ENCODE data around the gene GRIA1. TPM values are rescaled to one million over a fixed set of nuclear protein-coding genes. Genes with fewer than 3 reads are reported as not detected.

Gene GRIA1
- total and polyA plus RNA-seq, 2 of the 4 experiments (the other 2 are of a cell fraction), result 0.48 to 1.3 TPM

DNA sequence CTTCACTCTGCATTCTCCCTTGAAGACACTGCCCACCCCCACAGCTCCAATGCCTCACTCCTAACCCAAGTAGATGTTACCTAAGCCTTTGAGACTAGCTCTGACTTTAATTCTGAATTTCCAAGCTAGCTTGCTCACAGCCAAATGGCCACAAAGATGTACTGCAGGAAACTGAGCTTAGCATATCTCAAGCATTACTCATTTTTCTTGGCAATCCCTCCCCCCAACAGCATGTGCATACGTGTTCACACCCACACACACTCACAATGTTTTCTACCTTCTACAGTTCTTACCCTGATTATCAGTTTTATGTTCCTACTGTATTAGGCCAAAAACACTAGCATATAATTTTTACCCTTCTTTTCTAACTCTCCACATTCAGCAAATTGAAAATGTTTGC is 13.7 kb upstream of the GRIA1 start:
- H3K4me3 ChIP-seq (ENCODE audit: insufficient read depth, low read depth, low read length), result no peak overlapping the region
- CTCF ChIA-PET, result interaction anchor here (1.4 kb wide), 1 partner anchor 477 kb away, joined by 3 read pairs; no protein-coding TSS in a partner anchor
- H3K23ac ChIP-seq (ENCODE audit: low read depth, low read length), result no peak overlapping the region
- no peaks in the 10 kb centered on the region for H3K9me1 ChIP-seq (ENCODE audit: insufficient read depth, low read length)
- H3K79me1 ChIP-seq (ENCODE audit: low read depth in 1 of 2, low read length in 2 of 2), result no peaks in the 10 kb centered on the region
- peak; percentile 91 for ATAC-seq (ENCODE audit: low read depth)
- no peaks in the 10 kb centered on the region for H4K20me1 ChIP-seq (ENCODE audit: insufficient read depth, low read length)
- no peak overlapping the region for H3K14ac ChIP-seq (replicated peaks; ENCODE audit: low read depth, low read length)
- no peak overlapping the region for H2BK20ac ChIP-seq (ENCODE audit: low read depth, low read length)
- H3K56ac ChIP-seq (ENCODE audit: extremely low read depth, insufficient read depth, low read length), result no peak overlapping the region
- in situ Hi-C loops (cut with MboI; ENCODE audit: low sequenced_read_pairs) (no loop called here), dilution Hi-C loops (cut with HindIII; ENCODE audit: low sequenced_read_pairs, unreplicated experiment) (no loop called here), intact Hi-C loops (cut with micrococcal nuclease) (no loop called here)
- peak overlapping the region; percentile 58 for H2BK5ac ChIP-seq (ENCODE audit: low read depth, low read length, poor library complexity, severe bottlenecking)
- H3K9ac ChIP-seq (ENCODE audit: low read depth, low read length), result no peak overlapping the region
- H2BK120ac ChIP-seq (ENCODE audit: low read depth, low read length), result 0 out of 2 replicates have a peak overlapping the region, but pooled peaks have one; percentile 30
- POLR2A ChIA-PET (ENCODE audit: unreplicated experiment), result no interaction called here
- H3K27me3 ChIP-seq (ENCODE audit: control insufficient read depth, insufficient read depth, low read length), result no peaks in the 10 kb centered on the region
- H3K4me1 ChIP-seq (ENCODE audit: control insufficient read depth, insufficient read depth, low read length), result no peaks in the 10 kb centered on the region
- H2AK9ac ChIP-seq (replicated peaks; ENCODE audit: low read depth, low read length, poor library complexity), result no peak overlapping the region
- no peak overlapping the region for H2AFZ ChIP-seq (replicated peaks; ENCODE audit: low read length, poor library complexity)
- 0 out of 2 replicates have a peak overlapping the region, but pooled peaks have one; percentile 47 for H3K4ac ChIP-seq (ENCODE audit: low read depth, low read length)
- H3K36me3 ChIP-seq (ENCODE audit: control insufficient read depth, insufficient read depth, low read length), result no peaks in the 10 kb centered on the region
- peak overlapping the region in 1 of 2 experiments; percentile 7; a peak in 1 of 4 replicates for H4K8ac ChIP-seq (ENCODE audit: low read depth in 2 of 2, low read length in 2 of 2)
- peak; percentile 92 for DNase-seq
- no peak overlapping the region for H4K5ac ChIP-seq (ENCODE audit: low read depth, low read length)
- no peak overlapping the region for H2AK5ac ChIP-seq (ENCODE audit: low read depth, low read length)
- H3K9me3 ChIP-seq (ENCODE audit: control insufficient read depth, insufficient read depth, low read length), result no peaks in the 10 kb centered on the region
- peak; percentile 82 for TF ChIP-seq BHLHE40 (IDR thresholded peaks at IDR 0.05; ENCODE audit: low read depth, low read length)
- TF ChIP-seq RFX5 (IDR thresholded peaks at IDR 0.05; ENCODE audit: low read depth, low read length), result no peak
- no peak for TF ChIP-seq CHD1 (IDR thresholded peaks at IDR 0.05; ENCODE audit: low read depth, low read length)
- TF ChIP-seq, protein P1, sequence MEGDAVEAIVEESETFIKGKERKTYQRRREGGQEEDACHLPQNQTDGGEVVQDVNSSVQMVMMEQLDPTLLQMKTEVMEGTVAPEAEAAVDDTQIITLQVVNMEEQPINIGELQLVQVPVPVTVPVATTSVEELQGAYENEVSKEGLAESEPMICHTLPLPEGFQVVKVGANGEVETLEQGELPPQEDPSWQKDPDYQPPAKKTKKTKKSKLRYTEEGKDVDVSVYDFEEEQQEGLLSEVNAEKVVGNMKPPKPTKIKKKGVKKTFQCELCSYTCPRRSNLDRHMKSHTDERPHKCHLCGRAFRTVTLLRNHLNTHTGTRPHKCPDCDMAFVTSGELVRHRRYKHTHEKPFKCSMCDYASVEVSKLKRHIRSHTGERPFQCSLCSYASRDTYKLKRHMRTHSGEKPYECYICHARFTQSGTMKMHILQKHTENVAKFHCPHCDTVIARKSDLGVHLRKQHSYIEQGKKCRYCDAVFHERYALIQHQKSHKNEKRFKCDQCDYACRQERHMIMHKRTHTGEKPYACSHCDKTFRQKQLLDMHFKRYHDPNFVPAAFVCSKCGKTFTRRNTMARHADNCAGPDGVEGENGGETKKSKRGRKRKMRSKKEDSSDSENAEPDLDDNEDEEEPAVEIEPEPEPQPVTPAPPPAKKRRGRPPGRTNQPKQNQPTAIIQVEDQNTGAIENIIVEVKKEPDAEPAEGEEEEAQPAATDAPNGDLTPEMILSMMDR (conservative IDR thresholded peaks at IDR 0.05; ENCODE audit: low read depth, low read length), result peak; percentile 45
- TF ChIP-seq MAZ (IDR thresholded peaks at IDR 0.05; ENCODE audit: borderline replicate concordance, low read depth, low read length), result no peak
- no peak for TF ChIP-seq ELK1 (IDR thresholded peaks at IDR 0.05; ENCODE audit: borderline replicate concordance, low read depth, low read length)
- no peak for TF ChIP-seq POLR2A (IDR thresholded peaks at IDR 0.05; ENCODE audit: low read depth, low read length)
- TF ChIP-seq CEBPB (IDR thresholded peaks at IDR 0.05; ENCODE audit: low read depth, low read length), result no peak
- no peak for TF ChIP-seq RCOR1 (IDR thresholded peaks at IDR 0.05; ENCODE audit: insufficient replicate concordance, low read length)
- TF ChIP-seq NFE2L2 (IDR thresholded peaks at IDR 0.05; ENCODE audit: low read depth, low read length), result no peak
- peak; percentile 37; the same call in 1 of the 2 replicates for TF ChIP-seq RAD21 (IDR thresholded peaks at IDR 0.05; ENCODE audit: low read length)
- no peak for TF ChIP-seq MAFK (IDR thresholded peaks at IDR 0.05; ENCODE audit: low read depth, low read length)
- TF ChIP-seq MXI1 (IDR thresholded peaks at IDR 0.05; ENCODE audit: borderline replicate concordance, low read depth, low read length), result no peak
- 0 out of 2 replicates have a peak, but pooled peaks have one; percentile 41 for TF ChIP-seq FOS (IDR thresholded peaks at IDR 0.05; ENCODE audit: low read depth, low read length)
- no peak for TF ChIP-seq USF2 (IDR thresholded peaks at IDR 0.05; ENCODE audit: low read depth, low read length)
- no peak for TF ChIP-seq SMC3 (IDR thresholded peaks at IDR 0.05; ENCODE audit: low read depth, low read length)
- no peak overlapping the region for H2BK15ac ChIP-seq (ENCODE audit: low read depth, low read length)
- H3K27ac ChIP-seq (ENCODE audit: insufficient read depth, low read length), result no peak overlapping the region
- no peak overlapping the region; the same call in 1 of the 2 replicates for H3K18ac ChIP-seq (ENCODE audit: low read depth, low read length)
- BruUV-seq (replicated peaks), result no TSS peak
- WGBS, 2 experiments (ENCODE audit: extremely low coverage in 2 of 2, insufficient read length in 1 of 2), result 17% methylated on average over 1 of the region's 1 CpG; no CpG with 5 or more reads in 1 of the 2 experiments
- no peak overlapping the region for H3K4me2 ChIP-seq (ENCODE audit: low read depth, low read length)
- H4K91ac ChIP-seq (ENCODE audit: insufficient read depth, low read depth, low read length), result no peak overlapping the region
